WERI-Rb-1 (cell line): ENCODE results near the gene ZNF341.
A peak's percentile ranks its signal among the peaks of the same experiment; 100 is the strongest.

Experiments
- DNase-seq: peaks from one replicate; pipeline ENCODE4 v3.0.0-alpha.2; 2020
- H3K27ac ChIP-seq: fragments of 250-450 bp; sonication (Bioruptor Pico); 2 replicates; pipeline ENCODE4 v1.5.1; 2020; ENCODE audit warnings: mild to moderate bottlenecking, moderate library complexity
- H3K27me3 ChIP-seq: fragments of 250-450 bp; sonication (Bioruptor Pico); 2 replicates; pipeline ENCODE4 v1.5.1; 2021; ENCODE audit warnings: mild to moderate bottlenecking, low read depth, moderate library complexity; ENCODE audit not compliant: insufficient read depth, severe bottlenecking
- H3K36me3 ChIP-seq: fragments of 250-450 bp; sonication (Bioruptor Pico); 2 replicates; pipeline ENCODE4 v1.5.1; 2020; ENCODE audit warnings: mild to moderate bottlenecking, moderate library complexity
- H3K4me3 ChIP-seq: 2 replicates; pipeline ENCODE4 v1.5.1; 2011; ENCODE audit warnings: low read depth, mild to moderate bottlenecking, control low read depth, low read length
- H3K9me3 ChIP-seq: fragments of 250-450 bp; sonication (Bioruptor Pico); 2 replicates; pipeline ENCODE4 v1.5.1; 2021; ENCODE audit warnings: mild to moderate bottlenecking, moderate library complexity; ENCODE audit not compliant: severe bottlenecking
- TF ChIP-seq, protein P1 (sequence below): IDR thresholded peaks from 2 replicates; pipeline ENCODE4 v1.5.1; 2011; ENCODE audit warnings: low read depth, mild to moderate bottlenecking, control low read depth, inconsistent platforms, low read length

Gene ZNF341

DNA sequence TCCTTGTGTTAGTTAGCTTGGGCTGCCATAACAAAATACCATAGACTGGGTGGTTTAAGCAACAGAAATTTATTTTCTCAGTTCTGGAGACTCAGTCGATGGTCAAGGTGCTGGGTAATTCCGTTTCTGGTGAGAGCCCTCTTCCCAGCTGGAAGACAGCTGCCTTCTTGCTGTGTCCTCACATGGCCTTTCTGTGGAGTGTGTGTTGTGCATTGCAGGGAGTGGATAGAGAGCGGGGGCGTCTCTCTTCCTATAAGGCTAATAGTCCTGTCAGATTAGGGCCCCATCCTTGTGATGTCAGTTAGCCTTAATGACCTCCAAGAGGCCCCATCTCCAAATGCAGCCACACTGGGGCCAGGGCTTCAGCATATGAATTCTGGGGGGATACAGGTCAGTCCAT, 98.6 kb downstream of the ZNF341 start:
- Histone ChIP-seq H3K27me3 (no peaks in the 10 kb centered on the region), H3K4me3 (no peak overlapping the region), H3K27ac (peak overlapping the region; percentile 42), H3K9me3 (no peaks in the 10 kb centered on the region), H3K36me3 (no peaks in the 10 kb centered on the region)
- peak; percentile 86 for DNase-seq
- TF ChIP-seq, protein P1, sequence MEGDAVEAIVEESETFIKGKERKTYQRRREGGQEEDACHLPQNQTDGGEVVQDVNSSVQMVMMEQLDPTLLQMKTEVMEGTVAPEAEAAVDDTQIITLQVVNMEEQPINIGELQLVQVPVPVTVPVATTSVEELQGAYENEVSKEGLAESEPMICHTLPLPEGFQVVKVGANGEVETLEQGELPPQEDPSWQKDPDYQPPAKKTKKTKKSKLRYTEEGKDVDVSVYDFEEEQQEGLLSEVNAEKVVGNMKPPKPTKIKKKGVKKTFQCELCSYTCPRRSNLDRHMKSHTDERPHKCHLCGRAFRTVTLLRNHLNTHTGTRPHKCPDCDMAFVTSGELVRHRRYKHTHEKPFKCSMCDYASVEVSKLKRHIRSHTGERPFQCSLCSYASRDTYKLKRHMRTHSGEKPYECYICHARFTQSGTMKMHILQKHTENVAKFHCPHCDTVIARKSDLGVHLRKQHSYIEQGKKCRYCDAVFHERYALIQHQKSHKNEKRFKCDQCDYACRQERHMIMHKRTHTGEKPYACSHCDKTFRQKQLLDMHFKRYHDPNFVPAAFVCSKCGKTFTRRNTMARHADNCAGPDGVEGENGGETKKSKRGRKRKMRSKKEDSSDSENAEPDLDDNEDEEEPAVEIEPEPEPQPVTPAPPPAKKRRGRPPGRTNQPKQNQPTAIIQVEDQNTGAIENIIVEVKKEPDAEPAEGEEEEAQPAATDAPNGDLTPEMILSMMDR = no peak

DNA sequence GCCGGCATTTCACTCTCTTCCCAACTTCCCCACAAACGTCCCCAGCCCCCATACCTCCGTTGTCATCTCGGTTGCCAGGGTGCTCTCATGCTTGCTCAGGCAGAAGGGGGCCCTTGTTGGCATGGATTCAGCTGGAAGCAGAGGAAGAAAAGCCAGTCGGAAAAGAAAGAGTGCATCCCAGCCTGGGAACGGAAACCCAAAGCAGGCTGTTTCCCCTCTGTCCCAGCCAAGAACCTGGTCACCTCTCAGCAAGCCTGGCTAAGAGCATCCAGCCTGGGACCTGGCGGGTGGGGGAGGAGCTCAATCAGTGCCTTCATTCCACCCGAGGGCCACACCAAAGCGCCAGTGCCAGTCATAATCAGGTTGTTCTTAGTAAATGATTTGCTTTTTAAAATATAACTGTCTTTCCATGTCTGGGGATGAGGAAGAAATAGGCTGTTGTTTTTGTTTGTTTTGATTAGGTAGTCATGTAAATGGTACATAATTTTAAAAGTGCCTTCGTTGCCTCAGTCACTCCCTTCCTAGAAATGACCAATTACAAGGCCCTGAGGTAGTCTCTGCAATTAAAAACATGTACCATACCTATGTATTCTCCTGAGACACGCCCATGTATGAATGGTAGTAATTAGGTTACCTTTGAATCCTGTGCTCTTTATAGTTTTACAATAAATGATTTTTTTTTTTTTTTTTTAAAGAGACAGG, 100.5 kb downstream of the ZNF341 start:
- peaks cover 4% of the 10 kb centered on the region for H3K9me3 ChIP-seq
- H3K27ac ChIP-seq = no peak overlapping the region
- H3K36me3 ChIP-seq = 0 out of 2 replicates have a peak, but pooled peaks cover 2% of the 10 kb centered on the region
- no peaks in the 10 kb centered on the region for H3K27me3 ChIP-seq
- TF ChIP-seq, protein P1 = no peak
- DNase-seq = no peak
- no peak overlapping the region for H3K4me3 ChIP-seq

DNA sequence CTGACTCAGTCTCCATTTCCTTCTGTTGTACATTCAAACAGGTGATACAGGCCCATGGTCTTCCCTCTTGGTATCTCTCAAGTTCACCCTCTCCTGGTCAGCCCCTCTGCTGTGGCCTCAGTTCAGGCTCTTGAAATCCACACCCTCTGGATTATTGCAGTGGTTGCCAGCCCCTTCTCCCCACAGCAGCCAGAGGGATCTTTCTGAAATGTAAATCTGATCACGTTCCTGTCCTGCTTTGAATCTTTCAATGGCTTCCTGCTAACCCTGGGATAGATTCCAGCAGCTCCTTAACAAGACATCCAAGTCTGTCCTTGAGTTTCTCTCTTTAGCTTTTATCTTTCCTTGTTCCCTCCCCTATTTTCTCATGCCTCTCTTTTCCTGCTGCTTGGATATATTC, 101.5 kb downstream of the ZNF341 start:
- DNase-seq = no peak
- H3K27ac ChIP-seq = no peak overlapping the region
- no peak overlapping the region for H3K4me3 ChIP-seq
- H3K9me3 ChIP-seq = peaks cover 4% of the 10 kb centered on the region
- TF ChIP-seq, protein P1 = no peak
- H3K36me3 ChIP-seq = 0 out of 2 replicates have a peak, but pooled peaks cover 2% of the 10 kb centered on the region
- no peaks in the 10 kb centered on the region for H3K27me3 ChIP-seq

DNA sequence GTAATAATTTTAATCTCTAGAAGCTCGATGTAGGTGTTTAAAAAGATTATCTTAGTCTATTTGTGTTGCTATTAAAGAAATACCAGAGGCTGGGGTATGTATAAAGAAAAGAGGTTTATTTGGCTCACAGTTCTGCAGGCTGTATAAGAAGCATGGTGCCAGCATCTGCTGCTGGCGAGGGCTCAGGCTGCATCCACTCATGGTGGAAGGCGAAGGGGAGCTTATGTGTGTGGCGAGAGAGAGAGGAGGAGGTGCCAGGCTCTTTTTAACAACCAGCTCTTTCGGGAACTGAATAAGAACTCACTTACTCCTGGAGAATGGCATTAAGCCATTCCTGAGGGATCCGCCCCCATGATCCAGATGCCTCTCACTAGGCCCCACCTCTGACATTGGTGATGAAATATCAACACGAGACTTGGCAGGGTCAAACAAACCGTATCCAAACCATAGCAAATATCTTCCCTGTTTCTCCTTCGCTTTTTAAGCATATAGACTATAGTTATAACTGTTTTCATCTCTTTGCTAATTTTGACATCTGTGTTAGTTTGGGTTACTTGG, 103.9 kb downstream of the ZNF341 start:
- Histone ChIP-seq H3K4me3 (no peak overlapping the region), H3K27ac (peak overlapping the region; percentile 77), H3K9me3 (peaks cover 4% of the 10 kb centered on the region), H3K36me3 (peaks cover 2% of the 10 kb centered on the region; the same call in 1 of the 2 replicates), H3K27me3 (no peaks in the 10 kb centered on the region)
- DNase-seq = no peak
- TF ChIP-seq, protein P1 = no peak

DNA sequence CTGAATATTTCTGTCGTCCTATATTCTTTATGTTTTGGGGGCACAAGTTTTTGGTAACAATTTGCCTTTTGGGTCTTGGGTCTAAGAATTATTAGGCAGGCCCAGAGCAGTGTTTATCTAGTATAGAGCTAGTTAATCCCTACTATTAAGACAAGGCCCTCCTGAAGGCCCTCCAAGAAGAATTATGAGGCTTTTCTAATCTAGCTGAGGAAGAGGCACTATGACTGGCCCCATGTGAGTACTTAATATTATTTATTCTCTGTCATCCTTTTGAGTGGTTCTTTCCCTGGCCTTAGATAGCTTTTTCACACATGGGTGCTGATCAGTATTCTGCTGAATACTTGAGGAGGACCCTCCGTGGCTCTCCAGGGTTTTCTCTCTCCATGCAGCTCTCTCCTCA, 104.5 kb downstream of the ZNF341 start:
- Histone ChIP-seq H3K36me3 (peaks cover 2% of the 10 kb centered on the region), H3K9me3 (peaks cover 4% of the 10 kb centered on the region), H3K27me3 (no peaks in the 10 kb centered on the region), H3K4me3 (no peak overlapping the region), H3K27ac (peak overlapping the region; percentile 77)
- peak; percentile 30 for DNase-seq
- TF ChIP-seq, protein P1 = no peak
